ENCODE measurements around the gene PPP2R2C. TPM values are rescaled to one million over a fixed set of nuclear protein-coding genes. Genes with fewer than 3 reads are reported as not detected.

The PPP2R2C gene
- total and polyA plus RNA-seq, 10 of the 15 experiments (the other 5 are each of a cell fraction or from before 2014, with no cell fraction given): 0.13 to 0.15 TPM; not detected in 8

- in situ Hi-C loops (cut with MboI): no loop called here
- ChIA-PET RAD21 (ENCODE audit: unreplicated experiment) (no interaction called here), POLR2A (no interaction called here), CTCF (interaction anchor here (0.7 kb wide), 1 partner anchor 429 kb away, joined by 3 read pairs; no protein-coding TSS in a partner anchor), SMC1A (ENCODE audit: uncharacterized antibody, unreplicated experiment) (no interaction called here)
- no peak overlapping the region for H2AFZ ChIP-seq (ENCODE audit: control insufficient read depth, low read depth, low read length)
- H3K79me2 ChIP-seq (ENCODE audit: control insufficient read depth, insufficient read depth, low read length): no peaks in the 10 kb centered on the region
- FAIRE-seq (no peak), DNase-seq (ENCODE audit: low read depth, low spot score) (no peak), ATAC-seq (no peak)
- H3K36me3 ChIP-seq (ENCODE audit: control insufficient read depth in 2 of 2, insufficient read depth in 2 of 2, low read length in 1 of 2): no peaks in the 10 kb centered on the region
- no peak overlapping the region for H3K27ac ChIP-seq (ENCODE audit: control insufficient read depth, insufficient read depth)
- no TSS peak for BruUV-seq (replicated peaks)
- no peak overlapping the region for H3K9ac ChIP-seq (ENCODE audit: control insufficient read depth, insufficient read depth, low read length)
- H3K27me3 ChIP-seq (replicated peaks in 1 of 2; ENCODE audit: control insufficient read depth in 2 of 2, insufficient read depth in 2 of 2, low read length in 1 of 2): peaks cover 0 to 7% of the 10 kb centered on the region in 2 experiments; a peak in 3 of 4 replicates
- no peak overlapping the region for H3K4me3 ChIP-seq
- no peaks in the 10 kb centered on the region for H4K20me1 ChIP-seq (ENCODE audit: control insufficient read depth, insufficient read depth)
- H3K4me2 ChIP-seq (ENCODE audit: control insufficient read depth, insufficient read depth): no peak overlapping the region
- H3K9me3 ChIP-seq (replicated peaks; ENCODE audit: control insufficient read depth, insufficient read depth, low read length): no peaks in the 10 kb centered on the region
- no peaks in the 10 kb centered on the region for H3K4me1 ChIP-seq (ENCODE audit: control insufficient read depth, insufficient read depth, low read length)
- 46% methylated on average over 7 of the region's 7 CpGs for WGBS (ENCODE audit: insufficient coverage, insufficient replicate concordance, low lambda C conversion rate, missing lambda C conversion rate)
- intact Hi-C loops (cut with micrococcal nuclease; ENCODE audit: unreplicated experiment): no loop called here
- TF ChIP-seq IRF5 (IDR thresholded peaks at IDR 0.05; ENCODE audit: borderline replicate concordance) (no peak), ZNF687 (IDR thresholded peaks at IDR 0.05) (no peak), ZNF274 (IDR thresholded peaks at IDR 0.05; ENCODE audit: insufficient read depth, insufficient read length) (no peak), ZNF384 (IDR thresholded peaks at IDR 0.05; ENCODE audit: borderline replicate concordance, low read depth, low read length) (no peak), ZNF207 (IDR thresholded peaks at IDR 0.05; ENCODE audit: borderline replicate concordance) (no peak), FOS (IDR thresholded peaks at IDR 0.05; ENCODE audit: borderline replicate concordance, extremely low read depth, insufficient read length) (no peak), SREBF1 (IDR thresholded peaks at IDR 0.05; ENCODE audit: low read length) (no peak), NFXL1 (IDR thresholded peaks at IDR 0.05; ENCODE audit: borderline replicate concordance) (no peak), TCF3 (IDR thresholded peaks at IDR 0.05; ENCODE audit: borderline replicate concordance, insufficient read depth, low read depth, low read length) (no peak), EED (IDR thresholded peaks at IDR 0.05; ENCODE audit: low read depth) (no peak), SMAD5 (IDR thresholded peaks at IDR 0.05; ENCODE audit: low read depth) (no peak), NFYB (IDR thresholded peaks at IDR 0.05; ENCODE audit: insufficient read depth, low read depth, low read length) (no peak), NBN (IDR thresholded peaks at IDR 0.05) (no peak), KAT2A (conservative IDR thresholded peaks at IDR 0.05; ENCODE audit: control insufficient read depth, low read depth, low read length) (no peak), ZBTB33 (IDR thresholded peaks at IDR 0.05) (no peak), ATF7 (IDR thresholded peaks at IDR 0.05; ENCODE audit: low read depth) (no peak), RFX5 (IDR thresholded peaks at IDR 0.05; ENCODE audit: low read depth, low read length) (no peak), CEBPB (IDR thresholded peaks at IDR 0.05; ENCODE audit: borderline replicate concordance in 1 of 2, low read depth in 2 of 2, low read length in 2 of 2) (no peak)
These were observed 21.7 kb downstream of the PPP2R2C start for GRCh38 chr4:6450709-6451108.

Data from GM12878 (cell line).